HG02884 (cell line): ENCODE measurements around the gene HSPA9.
"Not testable (repeated sequence)": the region's sequence is repeated elsewhere in the genome, so short reads cannot be mapped to it uniquely, and the experiment has no call there.

Experiments
- ATAC-seq: cut with Tn5 transposase; IDR thresholded peaks from one replicate; pipeline ENCODE4 v1.9.1; 2021; ENCODE audit warnings: mild to moderate bottlenecking, moderate library complexity; ENCODE audit not compliant: unreplicated experiment

The HSPA9 gene

DNA sequence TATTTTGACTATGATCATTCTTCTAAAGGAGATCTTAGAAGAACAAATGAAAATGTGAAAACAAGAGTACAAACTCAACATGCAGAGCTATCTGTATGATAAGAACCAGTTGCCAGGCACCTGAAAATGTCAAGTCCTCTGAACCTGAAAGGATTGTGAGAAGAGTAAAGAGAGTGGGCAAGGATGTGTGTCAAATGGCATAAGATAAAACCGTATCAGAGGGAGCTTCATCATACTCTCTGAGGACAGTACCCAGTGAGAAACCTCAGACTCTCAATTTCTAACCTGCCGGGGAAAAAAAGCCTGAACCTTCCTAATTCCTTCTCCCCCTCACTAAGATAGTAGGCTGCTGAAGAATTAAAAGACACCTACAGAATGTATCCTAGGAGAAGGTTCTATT, 39.0 kb downstream of the HSPA9 start:
- no peak for ATAC-seq

DNA sequence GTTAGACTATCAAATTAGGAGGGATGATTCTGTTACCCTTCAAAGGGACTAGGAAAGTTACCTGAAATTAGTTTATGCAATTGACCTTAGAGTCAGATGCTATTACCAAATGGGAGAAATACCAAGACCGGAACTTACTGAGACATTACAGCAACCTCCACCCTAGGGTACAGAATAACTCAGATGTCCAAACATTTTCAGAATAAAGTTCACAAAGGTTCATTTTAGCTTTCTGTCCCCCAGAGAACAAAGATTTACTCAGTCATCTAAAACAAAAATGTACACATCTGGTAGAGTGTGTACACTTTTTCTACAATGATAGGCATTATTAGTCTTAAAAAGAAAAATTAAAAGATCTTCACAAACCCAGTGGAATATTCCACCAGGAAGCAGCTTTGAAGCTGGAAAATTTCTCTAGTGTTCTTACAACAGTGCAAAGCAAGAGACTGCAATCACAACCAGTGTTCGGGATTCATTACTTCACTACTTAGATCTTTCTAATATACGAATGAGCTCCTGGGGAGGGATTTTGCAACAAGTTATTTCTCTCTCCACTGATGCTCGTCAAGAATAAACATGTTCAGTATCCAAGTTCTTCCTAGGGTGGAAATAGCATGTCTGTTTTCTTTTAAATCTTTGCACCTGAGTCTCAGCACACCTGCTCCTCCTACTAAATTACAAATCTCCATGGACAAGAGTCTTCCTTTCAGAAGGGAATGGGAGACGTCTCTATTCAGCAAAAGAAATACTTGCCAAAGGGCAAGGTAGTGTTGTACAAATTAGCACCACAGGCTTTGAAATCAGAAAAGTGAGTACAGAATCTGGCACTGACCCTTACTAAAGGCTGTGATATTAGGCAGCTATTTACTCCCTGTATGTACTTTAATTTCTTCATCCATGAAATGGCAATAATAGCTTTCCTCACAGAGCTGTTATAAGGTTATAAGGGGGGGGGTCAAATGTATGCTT, 40.9 kb downstream of the HSPA9 start:
- ATAC-seq: no peak

DNA sequence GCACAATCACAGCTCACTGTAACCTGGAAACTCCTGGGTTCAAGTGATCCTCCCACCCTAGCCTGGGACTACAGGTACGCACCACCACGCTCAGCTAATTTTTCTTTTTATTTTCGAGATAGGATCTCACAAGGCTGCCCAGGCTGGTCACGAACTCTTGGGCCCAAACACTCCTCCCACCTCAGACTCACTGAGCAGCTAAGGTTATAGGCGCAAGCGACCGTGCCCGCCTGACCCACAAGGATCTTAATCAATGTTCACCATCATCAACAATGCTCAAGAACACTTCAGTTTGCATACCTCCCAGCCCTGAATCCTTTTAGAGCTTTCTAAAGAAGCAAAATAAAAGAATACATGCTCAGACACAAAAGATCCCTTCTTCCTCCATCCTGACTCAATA, 45.4 kb downstream of the HSPA9 start:
- ATAC-seq: no peak

DNA sequence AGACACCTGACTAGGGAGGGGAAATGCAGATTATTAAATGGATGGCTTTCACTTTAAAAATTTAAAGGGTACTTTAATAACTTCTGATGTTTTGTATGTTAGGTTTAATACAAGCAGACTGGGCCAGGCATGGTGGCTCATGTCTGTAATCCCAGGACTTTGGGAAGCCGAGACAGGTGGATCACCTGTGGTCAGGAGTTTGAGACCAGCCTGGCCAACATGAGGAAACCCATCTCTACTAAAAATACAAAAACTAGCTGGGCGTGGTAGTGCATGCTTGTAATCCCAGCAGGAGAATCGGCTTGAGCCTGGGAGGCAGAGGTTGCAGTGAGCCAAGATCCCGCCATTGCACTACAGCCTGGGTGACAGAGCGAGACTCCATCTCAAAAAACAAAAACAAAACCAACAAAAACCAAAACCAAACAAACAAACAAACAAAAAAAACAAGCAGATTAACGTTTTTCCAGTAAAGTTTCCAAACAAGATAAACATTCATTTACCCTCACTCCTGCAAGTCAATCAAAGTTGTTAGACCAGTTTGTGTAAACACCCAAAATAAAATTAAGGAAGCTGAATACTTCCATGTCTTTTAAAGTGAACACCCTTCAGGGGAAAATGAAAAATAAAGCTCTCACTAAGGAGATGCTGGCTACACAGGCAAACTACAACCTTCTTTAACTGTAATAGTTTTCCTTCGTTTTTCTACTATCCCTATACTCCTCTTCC, 46.3 kb downstream of the HSPA9 start:
- no peak for ATAC-seq

DNA sequence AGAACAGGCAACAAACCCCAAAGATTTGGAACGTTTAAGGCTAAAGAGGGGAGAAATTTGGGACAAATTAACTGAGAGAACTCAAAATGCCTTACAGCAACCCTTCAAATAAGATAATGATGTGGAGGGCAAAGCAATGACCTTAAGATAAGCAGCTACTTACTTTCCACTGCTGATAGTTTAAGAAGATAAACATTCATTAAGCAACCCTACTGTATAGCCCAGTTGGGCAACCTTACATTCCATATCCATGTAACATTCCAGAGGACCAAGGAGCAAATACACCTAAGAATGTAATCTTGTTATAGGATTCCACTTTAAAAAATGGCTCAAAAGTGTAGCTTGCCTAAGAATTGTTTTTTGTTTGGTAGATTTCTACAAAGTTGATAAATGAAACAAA, 47.0 kb downstream of the HSPA9 start:
- ATAC-seq: no peak

DNA sequence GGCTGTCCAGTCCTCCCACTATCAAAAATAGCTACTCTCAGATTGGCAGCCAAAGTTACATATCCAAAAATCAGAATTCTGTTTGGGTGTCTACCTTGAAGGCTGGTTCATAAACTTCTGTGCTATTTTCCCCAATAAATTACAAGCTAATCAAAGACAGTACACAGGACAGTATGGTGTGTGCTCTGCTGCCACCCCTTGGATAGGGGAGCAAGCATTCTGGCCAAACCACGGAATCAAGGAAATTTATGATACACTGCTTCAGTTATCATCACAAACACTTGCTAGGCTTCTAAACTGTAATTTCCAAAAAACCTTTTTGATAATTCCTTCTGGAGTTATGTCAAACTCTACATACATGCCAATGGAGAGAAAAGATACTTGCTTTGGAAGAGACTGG, 48.0 kb downstream of the HSPA9 start:
- ATAC-seq: no peak

DNA sequence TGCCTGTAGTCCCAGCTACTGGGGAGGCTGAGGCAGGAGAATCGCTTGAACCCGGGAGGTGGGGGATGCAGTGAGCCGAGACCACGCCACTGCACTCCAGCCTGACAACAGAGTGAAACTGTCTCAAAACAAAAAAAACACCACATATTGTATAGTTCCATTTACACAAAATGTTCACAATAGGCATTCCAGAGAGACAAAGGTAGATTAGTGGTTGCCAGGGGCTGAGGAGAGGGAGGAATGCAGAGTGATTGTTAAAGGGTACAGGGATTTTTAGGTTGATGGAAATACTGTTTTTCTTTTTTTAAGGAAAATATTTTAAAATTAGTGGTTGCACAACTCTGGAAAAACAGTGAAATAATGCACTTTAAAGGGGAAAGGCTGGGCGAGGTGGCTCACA, 51.8 kb downstream of the HSPA9 start:
- no peak for ATAC-seq

DNA sequence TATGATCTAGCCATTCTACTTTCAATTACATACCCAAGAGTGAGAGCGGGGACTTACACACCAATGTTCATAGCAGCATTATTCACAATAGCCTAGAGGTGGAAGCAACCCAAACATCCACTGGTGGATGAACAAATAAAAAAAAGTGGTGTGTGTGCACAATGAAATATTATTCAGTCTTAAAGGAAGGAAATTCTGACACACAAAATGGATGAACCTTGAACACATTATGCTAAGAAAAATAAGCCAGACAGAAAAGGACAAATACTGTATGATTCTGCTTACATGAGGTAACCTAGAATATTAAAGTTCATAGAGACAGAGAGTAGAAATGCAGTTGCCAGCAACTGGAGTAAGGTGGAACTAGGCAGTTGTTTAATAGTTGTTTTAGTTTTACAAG, 54.2 kb downstream of the HSPA9 start:
- no peak for ATAC-seq

DNA sequence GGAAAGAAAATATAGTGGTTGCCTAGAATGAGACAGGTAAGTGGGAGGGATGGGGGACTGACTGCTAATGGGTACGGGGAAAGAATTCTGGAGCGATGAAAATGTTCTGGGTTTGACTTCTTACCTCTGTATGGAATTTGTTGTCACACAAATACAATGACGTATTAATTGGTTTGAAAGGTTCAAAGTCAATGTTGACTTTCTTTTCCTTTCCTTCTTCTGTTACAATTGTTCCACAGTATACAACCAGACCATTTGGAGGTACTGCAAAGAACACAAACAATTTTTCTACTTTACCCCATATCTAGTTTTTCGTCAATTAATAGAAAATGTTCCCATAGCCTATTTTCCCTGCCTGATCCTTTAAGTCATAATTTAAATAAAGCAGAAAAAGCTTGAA, 57.8 kb downstream of the HSPA9 start:
- no peak for ATAC-seq

DNA sequence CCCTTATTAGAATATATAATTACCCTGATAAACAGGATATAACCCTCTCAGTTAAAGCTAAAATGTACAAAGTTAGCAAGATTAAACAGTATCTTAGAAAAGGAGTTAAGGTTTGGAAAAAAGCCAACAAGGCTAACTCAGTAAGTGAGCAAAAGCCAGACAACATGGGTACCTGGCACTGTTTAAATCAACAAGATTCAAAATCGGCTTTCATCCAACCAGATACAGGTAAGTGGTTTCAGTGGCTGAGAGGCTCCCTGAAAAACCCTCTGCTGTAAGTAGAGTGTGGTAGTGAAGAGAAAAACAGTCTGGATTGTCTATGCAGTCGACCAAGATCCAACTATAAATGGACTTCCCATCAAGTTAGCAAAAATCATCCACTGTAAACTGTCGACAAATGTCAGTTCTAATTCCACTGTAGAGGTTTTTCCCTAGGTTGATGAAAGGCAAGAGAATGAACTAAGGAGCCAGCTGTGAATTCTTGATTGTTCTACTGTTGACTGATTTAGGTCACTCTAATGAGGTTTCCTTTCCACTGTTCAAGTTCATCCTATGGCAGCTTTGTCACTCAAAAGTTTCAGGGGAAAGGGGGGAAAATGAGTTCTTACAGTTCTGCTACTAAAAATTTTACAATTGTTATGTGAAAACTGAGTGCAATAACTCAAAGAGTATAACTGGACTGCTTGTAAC, 59.5 kb downstream of the HSPA9 start:
- no peak for ATAC-seq

DNA sequence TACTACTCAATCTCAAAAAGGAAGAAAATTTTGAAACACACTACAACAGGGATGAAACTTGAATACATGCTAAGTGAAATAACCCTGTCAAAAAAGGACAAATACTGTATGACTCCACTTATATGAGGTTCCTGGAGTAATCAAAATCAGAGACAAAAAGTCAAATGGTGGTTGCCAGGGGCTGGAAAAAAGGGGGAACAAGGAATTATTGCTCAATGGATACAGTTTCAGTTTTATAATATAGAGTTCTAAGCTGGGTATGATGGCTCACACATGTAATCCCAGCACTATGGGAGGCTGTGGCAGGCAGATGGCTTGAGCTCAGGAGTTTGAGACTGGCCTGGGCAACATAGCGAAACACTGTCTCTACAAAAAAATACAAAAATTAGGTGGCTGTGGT, 61.2 kb downstream of the HSPA9 start:
- ATAC-seq: no peak

DNA sequence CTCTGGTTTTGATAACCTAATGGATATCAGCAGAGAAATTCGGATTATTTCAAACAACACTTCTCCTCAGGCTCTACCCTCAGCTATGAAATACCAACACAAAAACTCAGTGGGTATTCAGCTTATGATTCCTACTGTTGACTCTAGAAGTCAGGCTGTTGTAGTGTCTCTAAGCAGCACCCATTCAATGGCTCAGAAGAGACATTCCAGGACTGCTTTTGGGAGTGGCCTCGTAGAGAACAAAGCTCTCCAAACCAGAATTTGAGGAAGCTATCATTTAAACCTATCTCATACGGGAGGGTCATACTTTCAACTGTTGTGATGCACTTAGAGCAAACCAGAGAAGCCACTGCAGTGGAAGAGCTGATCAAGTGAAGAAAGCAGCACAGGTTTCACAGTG, 66.2 kb downstream of the HSPA9 start:
- no peak for ATAC-seq

DNA sequence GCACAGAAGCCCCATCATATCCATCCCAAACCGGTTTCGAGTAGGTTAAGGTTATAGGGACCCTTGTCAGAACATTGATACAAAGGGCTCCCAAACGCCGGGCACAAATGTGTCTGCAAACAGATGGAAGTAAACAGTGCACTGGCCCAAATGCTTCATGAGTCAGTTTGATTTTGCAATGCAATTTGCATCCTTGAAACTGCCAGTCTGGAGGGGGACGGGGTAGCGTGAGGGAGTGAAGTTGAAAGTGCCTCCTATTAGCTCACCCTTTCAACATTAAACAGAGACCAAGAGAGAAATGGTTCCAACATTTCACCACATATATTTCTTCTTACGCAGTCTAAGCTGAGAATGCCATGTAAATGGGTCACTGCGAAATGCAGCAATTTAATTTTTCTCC, 67.7 kb downstream of the HSPA9 start:
- not testable (repeated sequence) for ATAC-seq

DNA sequence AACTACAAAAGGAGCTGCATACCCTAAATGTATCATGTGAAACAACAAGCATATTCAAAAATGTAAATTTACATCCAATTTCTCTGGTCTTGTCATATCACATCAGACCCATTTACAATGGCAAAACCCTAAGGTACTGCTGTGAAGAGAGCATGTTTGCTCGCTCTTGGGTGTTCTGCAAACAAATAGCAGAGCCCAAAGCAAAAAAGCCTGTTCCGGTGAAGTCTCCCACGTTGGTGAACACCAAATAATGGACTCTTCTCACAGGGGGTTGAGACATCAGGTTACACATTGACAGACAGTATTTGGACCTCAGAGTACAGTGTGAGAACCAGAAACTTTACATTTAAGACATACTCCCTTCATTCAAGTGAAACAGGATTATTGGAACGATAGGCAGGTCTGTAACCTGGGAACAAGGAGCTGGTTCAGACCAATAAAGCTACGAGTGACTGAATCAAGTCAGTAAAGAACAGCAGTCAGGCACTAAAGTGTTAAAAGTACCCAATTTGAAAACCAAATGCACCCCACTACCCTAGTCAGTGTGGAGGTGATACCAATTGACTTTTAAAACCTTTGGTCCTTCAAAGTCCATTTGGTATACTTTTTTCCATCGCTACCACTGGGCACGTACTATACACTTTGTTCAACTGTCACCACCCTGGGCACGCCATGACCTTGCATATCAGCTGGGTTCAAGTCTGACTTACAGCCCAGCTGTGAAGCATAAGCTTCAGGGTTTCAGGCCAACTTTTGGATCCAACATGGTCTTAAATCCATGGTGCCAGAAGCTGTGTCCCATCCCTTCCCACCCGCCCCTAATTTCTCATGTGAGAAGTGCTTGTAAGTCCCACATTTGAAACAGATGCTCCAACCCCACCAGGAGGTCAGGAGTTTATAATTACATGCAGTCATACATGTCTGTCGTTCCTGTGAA, 68.6 kb downstream of the HSPA9 start:
- no peak for ATAC-seq

DNA sequence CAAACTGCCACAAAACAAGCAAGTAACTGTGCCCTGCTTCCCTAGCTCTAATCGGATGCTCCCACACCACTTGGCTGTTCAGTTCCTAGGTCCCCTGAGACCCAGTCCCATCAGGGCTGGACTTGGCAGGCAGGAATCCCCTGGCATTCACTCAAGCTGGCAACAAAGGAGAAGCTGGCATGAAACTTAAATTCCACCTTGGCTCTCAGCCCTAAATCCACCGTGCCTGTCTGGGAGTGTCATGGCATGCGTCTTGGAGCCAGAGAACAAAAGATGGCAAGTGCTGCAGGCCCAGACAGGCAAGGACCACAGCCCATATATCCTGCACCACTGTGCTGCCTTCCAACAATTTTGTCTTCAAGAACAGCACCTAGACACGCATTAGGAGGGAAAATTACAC, 70.4 kb downstream of the HSPA9 start:
- ATAC-seq: no peak
